Measurements from ENCODE around the gene CEMP1.
A peak's percentile ranks its signal among the peaks of the same experiment; 100 is the strongest.
"Not testable (repeated sequence)": the region's sequence is repeated elsewhere in the genome, so short reads cannot be mapped to it uniquely, and the experiment has no call there.

CEMP1 gene

DNA sequence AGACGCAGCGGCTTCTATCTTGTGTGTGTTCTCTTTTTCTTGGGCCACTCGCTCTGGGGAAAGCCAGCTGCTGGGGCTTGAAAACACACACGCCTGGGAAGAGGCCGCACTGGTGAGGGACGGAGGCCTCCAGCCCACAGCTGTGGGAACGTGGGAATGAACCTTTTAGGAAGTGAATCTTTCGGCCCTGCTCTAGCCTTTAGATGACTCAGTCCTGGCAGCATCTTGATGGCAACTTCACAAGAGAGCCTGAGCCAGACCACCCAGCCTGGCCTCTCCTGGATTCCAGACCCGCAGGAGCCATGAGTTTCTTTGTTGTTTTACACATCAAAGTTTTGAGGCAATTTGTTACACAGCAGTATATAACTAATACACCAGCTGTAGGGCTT lies 4.4 kb upstream of the CEMP1 start:
- DNase-seq (ENCODE audit: low spot score) = no peak

DNA sequence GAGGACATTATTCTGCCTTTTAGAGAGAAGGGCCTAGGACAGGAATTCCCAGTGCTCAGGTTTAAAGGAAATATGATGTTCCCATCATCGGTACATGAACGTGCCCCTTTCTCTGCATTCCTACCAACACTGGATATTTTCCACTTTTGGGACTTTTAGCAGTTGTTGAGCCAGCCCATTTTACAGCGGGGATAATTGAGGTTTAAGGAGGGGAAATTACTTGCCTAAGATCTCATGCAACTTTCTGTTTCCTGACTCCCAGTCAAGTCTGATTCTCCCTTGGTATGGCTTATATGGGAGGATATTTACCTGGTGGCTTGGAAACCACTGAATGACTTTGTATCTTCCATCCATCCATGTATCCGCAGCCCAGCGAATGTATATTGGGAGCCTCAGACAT lies 3.1 kb upstream of the CEMP1 start:
- not testable (repeated sequence) for DNase-seq (ENCODE audit: low spot score)

DNA sequence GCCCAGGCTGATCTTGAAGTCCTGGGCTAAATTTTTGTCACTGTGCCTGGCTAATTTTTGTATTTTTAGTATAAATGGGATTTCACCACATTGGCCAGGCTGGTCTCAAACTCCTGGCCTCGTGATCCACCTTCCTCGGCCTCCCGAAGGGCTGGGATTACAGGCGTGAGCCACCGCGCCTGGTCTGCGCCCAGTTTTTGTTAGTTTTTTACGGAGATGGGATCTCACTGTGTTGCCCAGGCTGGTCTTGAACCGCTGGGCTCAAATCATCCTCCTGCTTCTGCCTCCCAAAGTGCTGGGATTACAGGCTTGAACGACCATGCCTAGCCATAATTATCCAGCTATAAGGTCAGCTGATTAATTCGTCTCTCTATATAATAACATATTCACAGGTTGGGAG lies 2.7 kb upstream of the CEMP1 start:
- DNase-seq (ENCODE audit: low spot score) = no peak

DNA sequence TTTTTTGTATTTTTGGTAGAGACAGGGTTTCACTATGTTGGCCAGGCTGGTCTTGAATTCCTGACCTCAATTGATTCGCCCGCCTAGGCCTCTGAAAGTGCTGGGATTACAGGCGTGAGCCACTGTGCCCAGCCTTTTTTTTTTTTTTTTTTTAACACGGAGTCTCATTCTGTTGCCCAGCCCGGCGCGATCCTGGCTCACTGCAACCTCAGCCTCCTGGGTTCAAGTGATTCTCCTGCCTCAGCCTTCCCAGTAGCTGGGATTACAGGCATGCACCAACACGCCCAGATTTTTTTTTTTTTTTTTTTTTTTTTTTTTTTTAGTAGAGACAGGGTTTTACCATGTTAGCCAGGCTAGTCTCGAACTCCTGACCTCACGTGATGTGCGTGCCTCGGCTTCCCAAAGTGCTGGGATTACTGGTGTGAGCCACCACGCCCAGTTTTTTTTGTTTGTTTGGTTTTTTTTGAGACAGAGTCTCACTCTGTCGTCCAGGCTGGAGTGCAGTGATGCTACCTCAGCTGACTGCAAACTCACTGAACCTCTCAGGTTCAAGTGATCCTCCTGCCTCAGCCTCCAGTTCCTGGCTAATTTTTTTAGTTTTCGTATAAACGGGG lies 2.0 kb upstream of the CEMP1 start:
- DNase-seq (ENCODE audit: low spot score) = not testable (repeated sequence)

DNA sequence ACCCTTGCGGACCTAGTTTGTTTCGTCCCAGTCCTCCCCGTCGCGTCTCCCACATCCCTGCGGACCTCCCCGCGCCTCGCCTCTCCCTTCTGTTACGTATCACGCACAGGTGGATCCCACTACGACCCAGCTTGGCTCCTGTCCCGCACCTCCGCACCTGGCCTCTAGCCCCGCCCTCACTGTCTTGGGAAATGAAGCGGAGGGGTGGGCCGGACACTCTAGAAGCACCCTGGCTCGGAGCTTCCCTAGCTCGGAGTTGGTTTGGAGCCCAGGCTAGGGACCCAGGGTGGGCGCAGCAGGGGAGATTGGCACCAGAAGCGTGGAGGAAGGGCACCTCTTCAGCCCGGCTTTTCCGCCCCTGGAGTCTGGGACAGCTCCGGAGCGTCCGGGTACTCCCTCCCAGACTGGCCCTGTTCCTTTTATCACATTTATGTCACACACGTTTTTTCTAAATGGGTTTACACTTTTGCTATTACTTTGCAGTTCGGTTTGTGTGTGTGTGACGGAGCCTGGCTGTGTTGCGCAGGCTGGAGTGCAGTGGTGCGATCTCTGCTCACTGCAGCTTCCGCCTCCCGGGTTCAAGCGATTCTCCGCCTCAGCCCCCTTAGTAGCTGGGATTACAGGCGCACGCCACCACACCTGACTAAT lies 1.4 kb upstream of the CEMP1 start:
- peak; percentile 59 for DNase-seq (ENCODE audit: low spot score)

DNA sequence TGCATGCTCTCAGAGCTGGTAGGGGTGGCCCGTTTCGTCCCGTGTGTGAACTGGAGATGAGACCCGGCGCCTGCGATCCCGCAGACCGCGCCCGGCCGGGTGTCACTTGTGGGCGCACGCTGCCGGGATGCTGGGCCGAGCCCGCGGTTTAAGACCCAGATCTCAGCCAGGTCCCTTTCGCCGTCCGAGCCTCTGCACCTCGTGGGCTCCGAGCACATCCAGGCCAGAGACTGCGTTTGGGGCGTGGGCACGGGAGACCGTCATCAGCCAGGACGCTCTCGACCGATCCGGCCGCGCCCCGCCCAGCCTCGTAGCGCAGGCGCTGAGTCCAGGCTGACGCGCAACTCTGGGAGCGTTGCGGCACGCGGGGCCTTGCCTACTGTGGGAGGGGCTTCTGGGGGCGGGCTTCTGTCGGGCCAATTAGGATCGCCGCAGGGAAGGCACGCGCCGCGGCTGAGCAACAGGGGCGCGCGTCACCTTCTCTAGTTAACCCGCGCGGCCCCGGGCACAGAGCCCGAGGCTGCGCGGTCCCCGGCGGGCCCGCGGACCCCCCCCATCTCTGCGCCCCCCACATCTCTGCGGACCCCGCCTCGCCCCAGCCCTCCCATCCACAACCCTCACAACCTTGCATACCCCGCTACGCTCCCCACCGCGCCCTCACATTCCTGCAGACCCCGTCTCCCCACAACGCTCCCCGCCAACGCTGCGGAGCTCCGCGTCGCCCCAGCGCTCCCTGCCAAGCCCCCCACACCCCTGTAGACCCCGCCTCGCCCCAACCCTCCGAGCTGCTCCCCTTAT lies 687 bp upstream of the CEMP1 start:
- peak; percentile 97 for DNase-seq (ENCODE audit: low spot score)

DNA sequence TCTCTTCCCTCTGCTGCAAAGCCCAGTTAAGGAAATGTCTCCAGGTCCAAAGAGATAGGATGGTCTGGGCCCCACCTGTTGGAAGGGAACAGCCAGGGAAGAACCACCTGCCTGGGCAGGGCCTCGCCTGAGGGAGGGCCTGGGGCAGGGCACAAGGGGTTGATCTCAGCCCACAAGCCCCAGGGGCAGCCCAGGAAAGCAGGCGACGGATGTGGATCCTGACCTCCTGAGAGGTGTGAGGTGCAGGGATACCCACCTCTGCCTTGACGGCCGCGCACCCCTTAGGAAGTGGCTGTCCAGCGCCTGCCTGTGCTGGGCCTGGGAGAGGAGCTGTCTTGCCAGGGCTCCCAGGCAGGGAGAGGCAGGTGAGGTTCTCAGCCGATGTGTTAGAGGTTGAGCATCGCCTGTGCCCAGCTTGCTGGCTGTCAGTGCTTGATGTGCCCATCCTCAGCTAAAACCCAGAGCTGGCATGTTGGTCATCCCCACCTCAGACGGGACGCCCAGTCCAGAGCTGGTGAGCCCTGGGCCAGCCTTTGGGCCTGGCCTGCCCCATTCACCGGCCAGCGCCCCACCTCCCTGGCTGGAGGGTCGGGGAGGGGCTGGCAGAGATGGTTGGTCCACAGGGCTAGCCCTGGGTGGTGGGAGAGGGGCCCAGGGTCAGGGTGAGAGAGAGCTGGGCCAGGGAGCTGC lies 434 bp downstream of the CEMP1 start:
- no peak for DNase-seq (ENCODE audit: low spot score)

DNA sequence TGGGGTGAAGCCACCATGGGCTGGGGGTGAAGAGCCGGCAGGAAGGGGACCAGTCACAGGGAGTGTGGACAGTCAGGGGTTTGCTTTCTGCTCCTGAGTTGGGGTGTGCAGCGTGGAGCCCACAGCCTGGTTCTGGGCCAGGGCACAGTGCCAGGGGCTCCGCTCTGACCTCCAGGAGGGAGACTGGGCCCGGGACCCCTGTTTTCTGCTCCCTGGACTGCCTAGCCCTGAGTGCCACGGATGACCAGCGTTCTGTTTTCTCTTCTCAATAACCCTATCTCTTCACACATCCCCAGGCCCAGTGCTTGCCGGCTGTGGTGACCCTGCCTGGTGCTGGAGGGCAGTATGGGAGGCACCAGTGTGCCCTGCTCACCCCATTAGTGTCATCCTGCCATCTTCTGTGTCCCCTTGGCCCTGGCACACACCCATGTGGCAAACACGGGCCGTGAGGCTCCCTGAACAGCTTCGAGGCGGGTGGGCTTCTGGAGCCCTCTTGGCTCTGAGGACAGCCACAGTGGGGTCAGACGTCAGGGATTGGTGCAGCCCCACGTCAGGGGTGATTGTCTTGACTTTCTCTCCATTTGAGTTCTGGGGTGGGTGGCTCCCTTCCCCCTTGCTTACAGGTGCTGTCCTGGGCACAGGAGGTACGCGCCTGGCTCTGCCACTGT lies 1.1 kb downstream of the CEMP1 start:
- no peak for DNase-seq (ENCODE audit: low spot score)

DNA sequence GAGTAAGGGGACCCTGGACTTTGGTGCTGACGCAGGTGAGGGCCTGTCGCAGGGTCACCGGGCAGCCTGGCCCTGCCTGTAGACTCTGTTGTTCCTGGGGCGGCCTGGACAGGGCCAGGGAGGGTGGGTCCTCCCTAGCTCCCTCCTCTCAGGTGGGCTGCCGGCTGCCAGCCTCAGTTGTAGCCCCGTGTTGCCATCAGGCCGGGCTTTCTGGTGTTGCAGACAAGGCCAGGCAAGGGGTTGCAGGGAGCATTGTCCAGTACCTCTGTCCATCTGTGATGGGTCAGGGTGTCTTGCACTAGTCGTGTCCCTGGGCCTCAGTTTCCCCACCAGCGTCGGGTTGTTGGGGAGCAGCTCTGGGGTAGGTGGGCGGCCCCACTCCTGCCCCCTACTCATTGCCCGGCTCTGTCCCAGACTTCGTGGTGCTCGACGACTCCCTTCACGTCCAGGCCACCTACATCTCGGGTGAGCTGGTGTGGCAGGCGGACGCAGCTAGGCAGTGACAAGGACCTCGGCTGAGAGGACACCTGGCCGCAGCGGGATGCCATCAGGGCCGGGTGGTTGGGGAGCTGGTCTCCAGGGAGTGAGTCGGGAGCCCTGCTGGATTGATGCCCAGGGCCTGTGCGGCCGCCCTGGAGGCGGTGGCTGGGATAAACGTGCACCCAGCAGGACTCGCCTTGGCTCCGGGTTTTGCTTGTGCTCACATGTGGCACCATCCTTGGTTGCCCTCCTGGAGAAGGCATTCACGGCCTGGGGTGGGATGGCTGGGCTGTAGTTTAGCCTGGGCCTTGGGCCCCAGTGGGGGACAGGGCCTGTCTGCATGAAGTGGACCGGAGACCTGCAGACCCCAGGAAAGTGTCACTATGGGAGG lies 1.9 kb downstream of the CEMP1 start:
- no peak for DNase-seq (ENCODE audit: low spot score)

DNA sequence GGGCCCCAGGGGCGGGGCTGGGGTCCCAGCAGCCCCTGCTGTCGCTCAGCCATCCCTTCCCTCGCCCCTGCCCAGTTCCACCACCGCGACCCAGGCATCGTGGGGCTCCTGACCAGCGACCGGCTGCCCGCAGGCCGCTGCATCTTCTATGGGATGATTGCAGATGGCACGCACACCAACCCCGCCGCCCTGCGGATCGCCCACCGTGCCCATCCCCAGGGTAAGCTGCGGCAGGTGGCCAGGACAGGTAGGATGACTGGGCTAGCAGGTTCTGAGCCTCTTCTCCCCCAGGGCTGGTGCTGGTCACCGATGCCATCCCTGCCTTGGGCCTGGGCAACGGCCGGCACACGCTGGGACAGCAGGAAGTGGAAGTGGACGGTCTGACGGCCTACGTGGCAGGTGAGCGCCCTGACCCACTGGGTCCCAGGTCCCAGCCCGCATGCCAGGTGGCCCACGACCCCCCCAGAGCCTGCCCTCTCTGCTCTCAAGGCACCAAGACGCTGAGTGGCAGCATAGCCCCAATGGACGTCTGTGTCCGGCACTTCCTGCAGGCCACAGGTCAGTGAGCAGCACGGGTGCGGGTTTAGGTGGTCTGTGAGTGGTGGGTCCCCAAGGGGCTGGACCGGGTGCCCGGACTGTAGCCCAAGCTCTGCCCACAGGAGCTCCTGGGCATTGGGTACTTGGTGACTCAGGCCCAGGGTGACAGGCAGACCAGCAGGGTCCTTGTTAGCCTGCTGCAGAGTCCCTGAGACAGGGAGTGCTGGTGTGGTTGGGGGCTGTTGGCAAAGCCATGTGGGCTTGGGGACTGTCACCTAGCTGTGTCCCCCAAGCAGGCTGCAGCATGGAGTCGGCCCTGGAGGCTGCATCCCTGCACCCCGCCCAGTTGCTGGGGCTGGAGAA lies 2.8 kb downstream of the CEMP1 start:
- no peak for DNase-seq (ENCODE audit: low spot score)

DNA sequence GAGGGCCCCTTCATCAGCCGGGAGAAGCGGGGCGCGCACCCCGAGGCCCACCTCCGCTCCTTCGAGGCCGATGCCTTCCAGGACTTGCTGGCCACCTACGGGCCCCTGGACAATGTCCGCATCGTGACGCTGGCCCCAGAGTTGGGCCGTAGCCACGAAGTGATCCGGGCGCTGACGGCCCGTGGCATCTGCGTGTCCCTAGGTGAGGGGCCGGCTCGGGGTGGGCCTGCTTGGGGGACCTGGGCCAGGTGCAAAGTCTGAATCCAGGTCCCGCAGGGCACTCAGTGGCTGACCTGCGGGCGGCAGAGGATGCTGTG lies 3.5 kb downstream of the CEMP1 start:
- no peak for DNase-seq (ENCODE audit: low spot score)

DNA sequence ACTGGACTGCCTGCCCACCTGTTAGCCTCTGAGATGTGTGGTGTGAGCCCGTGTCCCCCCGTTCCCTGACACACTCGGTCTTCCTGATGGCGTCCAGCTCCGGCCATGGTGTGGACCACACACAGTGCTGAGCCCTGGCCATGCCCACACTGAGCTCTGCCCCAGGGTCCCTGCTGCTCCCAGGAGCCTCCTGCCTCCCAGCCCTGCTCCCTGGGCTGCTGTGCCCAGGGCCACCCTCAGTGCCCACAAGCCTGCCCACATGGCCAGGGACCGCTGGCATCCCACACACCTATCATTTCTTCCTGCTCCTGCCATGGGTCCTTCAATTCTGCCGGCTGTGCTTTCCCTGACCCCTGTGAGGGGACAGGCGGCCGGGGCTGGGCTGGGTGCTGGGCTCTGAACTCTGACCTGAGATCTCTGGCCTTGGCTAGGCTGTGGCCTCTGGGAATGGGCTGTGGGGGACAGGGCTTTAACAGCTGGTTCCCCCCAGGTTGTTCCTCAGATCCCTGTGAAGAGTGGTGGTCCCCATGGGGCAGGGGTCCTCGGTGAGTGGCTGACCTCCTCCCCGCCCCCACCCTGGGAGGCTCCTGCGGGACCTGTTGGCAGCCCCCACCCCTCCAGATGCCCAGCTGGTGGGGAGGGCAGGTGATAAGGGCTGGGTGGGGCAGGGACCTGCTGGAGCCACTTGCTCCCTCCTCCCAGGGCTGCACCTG lies 4.0 kb downstream of the CEMP1 start:
- DNase-seq (ENCODE audit: low spot score) = no peak

DNA sequence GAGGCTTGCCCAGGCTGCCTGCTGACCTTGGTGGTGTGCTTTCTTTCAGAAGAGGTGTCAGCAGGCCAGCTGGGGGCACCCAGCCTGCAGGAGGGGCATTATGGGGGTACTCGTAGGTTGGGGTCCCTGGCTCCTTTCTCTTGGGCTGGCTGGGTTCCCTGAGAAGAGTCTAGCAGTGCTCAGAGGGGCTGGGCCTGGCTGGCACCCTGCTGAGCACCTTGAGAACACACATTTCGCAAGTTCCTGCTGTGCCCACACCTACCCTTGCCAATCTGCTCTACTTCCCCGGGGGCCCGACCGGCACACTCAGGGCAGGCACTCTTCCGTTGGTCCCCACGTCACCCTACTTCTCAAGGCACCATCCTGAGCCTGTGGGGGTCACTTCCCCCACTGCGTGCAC lies 5.1 kb downstream of the CEMP1 start:
- no peak for DNase-seq (ENCODE audit: low spot score)

DNA sequence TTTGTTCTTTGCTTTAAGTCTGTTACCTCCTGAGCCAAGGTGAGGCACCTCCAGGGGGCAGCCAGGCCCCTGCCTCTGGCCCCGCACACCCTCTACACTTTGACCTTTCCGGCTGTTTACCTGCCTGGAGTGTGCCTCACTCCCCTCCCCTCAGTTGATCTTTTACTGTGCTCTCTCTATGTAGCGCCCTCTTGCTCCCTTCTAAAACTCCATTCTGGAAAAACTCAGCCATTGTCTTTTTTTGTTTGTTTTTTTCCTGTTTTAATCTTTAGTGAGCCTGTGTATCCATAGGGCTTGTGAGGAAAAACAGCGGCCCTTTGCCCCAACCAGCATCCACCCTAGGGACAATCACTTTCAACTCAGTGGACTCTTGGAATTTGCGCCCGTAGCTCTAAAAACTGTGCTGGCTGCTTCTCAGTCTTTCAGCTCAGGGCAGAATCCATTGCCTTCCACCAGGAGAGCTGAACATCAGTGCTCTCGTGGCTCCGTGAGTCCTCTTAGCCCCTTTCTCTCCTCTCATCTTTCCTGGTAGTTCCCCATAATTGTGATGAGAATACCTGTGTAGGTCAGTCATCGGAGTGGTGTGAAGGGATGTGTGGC lies 6.8 kb downstream of the CEMP1 start:
- no peak for DNase-seq (ENCODE audit: low spot score)

DNA sequence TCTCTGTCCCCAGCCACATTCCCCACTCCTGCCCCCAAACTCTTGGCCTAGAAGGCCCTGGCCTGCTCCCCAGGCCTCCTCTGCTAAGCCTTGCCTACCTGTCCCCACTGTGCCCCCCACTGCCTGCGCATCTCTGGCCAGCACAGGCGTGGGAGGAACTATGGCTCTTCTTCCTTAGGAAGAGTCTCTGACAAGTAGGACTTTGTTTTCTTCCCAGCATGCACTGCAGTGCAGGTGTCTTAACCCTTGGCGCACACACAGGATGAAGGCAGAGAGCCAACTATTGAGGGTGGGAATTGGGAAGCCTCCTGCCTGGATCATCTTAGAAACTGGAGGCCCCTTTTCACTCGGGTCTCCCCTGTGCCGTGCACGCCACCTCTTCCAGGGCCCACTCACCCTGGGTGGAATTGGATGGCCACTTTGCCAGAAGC lies 7.4 kb downstream of the CEMP1 start:
- no peak for DNase-seq (ENCODE audit: low spot score)

DNA sequence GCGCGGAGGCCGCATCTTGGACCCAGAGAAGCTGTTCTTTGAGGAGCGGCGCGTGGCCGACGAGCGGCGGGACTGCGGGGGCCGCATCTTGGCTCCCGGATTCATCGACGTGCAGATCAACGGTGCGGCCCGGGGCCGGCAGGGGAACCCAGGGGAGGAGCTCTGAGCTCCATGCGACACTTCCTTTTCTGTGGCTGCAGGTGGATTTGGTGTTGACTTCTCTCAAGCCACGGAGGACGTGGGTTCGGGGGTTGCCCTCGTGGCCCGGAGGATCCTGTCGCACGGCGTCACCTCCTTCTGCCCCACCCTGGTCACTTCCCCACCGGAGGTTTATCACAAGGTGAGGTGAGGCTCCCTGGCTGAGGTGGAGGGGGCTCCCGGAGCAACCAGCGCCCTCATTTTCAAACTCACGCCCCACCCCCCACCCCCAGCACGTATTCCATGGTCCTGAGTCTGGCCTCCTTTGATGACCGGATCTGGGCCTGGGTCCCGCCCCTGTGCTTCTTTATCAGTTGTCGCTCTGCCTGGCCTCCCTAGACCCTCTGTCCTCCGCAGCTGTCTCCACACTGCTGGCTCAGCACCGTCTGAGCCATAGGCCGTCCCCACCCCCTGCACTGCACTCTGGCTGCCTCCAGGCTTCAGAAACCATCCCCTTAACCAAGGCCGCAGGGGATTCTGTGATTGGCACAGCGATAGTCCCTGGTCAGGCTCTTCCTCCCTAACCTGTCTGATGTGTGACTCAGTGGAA lies 10.2 kb downstream of the CEMP1 start:
- peak; percentile 55 for DNase-seq (ENCODE audit: low spot score)

DNA sequence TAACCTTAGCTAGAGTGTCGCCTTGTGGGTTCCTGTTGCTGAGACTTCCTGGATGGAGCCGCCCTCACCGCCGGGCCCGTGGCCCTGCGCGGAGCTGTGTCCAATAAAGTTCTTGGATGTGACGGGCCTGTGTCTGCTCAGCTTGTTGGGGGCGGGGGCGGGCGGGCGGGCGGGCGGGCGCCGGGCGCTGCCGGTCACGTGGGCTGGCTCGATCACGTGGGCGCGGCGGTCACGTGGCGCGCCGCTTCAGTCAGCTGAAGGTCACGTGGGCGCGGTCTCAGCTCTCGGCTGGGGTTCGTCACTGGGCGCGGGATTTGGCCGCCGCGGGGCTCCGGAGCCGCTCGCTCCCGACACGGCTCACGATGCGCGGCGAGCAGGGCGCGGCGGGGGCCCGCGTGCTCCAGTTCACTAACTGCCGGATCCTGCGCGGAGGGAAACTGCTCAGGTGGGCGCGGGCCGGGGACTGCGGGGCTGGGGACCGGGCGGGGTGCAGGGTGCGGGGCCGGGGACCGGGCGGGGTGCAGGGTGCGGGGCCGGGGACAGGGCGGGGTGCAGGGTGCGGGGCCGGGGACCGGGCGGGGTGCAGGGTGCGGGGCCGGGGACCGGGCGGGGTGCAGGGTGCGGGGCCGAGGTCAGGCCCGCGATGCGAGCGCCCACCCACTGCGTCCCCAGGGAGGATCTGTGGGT lies 11.0 kb downstream of the CEMP1 start, which contains the start of gene AMDHD2:
TSS of gene AMDHD2 (plus strand) at position 275 of the 687 bp plus-strand sequence. CDS start at position 363, 88 bp downstream.
- DNase-seq (ENCODE audit: low spot score) = peak; percentile 86

DNA sequence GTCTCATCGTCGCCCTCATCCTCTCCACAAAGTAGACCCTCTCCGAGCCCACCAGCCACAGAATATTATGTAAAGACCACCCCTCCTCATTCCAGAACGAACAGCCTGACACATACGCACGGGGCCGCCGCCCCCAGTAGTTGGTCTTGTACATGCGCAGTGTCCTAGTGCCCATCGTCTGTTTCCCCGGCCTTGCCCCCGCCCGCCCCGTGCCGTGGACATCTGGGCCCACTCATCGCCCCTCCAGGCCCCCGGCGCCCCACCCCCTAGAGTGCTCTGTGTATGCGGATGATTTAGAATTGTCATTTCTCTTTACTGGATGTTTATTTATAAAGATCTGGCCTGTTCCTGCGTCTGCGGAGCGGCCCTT lies 11.5 kb downstream of the CEMP1 start:
- no peak for DNase-seq (ENCODE audit: low spot score)

All from CD4-positive, alpha-beta T cell treated with Interleukin-15 for 4 hours (primary cell).